Measurements from ENCODE around the gene PJVK. TPM values are rescaled to one million over a fixed set of nuclear protein-coding genes. Genes with fewer than 3 reads are reported as not detected.

Gene PJVK
- polyA plus RNA-seq, 1 donor from 2014 or later = 5.5 TPM

DNA sequence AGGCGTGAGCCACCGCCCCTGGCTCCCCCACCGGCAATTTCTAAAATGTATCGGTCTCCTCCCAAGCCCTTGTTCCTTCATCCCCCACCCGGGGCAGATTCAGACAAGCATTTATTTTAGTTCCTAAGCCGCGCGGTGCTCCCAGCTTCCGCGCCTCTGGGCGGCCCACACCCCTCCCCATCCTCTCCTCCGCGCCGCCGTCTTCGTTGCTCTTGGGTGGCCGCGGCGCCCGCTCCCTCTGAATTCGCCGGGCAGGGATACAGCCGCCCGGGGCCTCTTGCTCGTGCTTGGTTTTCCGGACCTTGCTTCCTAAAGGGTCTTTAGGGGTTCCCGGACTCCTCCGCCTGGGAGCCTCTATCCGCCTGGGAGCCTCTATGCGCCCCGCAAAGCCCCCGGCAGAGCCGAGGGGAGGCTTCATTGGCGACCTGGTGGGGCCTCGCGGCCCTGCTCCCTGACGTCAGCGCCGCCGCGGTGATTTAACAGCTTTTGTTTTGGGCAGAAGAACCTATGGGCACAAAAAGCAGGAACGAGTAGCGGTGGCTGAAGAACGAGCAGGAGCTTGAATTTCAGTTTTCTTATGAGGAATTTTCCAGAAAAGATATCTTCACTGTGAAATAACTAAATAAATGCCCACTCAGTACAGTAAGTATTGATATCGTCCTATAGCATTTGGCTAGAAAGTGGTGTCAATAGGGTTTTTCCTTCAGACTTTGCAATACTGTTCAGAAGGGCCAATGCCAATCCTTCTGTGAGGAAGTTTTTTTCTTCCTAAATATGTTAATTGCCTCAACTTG is 37.5 kb upstream of the PJVK start:
- H3K9me3 ChIP-seq (ENCODE audit: low read length) = no peaks in the 10 kb centered on the region
- no peaks in the 10 kb centered on the region for H3K79me2 ChIP-seq (replicated peaks; ENCODE audit: insufficient read depth, low read length)
- no peaks in the 10 kb centered on the region for H3K27me3 ChIP-seq (ENCODE audit: insufficient read depth, low read depth, low read length)
- H3K36me3 ChIP-seq (ENCODE audit: insufficient read depth, low read length) = no peaks in the 10 kb centered on the region
- H2AFZ ChIP-seq (ENCODE audit: low read depth, low read length) = peak overlapping the region; percentile 66
- H3F3A ChIP-seq (ENCODE audit: insufficient read depth, low read length, poor library complexity, severe bottlenecking) = no peaks in the 10 kb centered on the region
- peak overlapping the region; percentile 67 for H3K4me3 ChIP-seq (ENCODE audit: low read length)
- H3K9me2 ChIP-seq (ENCODE audit: insufficient read depth, low read length) = no peaks in the 10 kb centered on the region
- peak overlapping the region; percentile 51 for H3K27ac ChIP-seq (ENCODE audit: low read length)
- TF ChIP-seq EZH2 (IDR thresholded peaks at IDR 0.05; ENCODE audit: borderline replicate concordance, insufficient read depth, low read length, poor library complexity, severe bottlenecking) (no peak), MXI1 (conservative IDR thresholded peaks at IDR 0.05; ENCODE audit: poor library complexity, severe bottlenecking) (peak; percentile 40), CTCF (IDR thresholded peaks at IDR 0.05; ENCODE audit: poor library complexity, severe bottlenecking) (no peak), EP300 (conservative IDR thresholded peaks at IDR 0.05; ENCODE audit: poor library complexity, severe bottlenecking) (peak; percentile 28), SMC3 (conservative IDR thresholded peaks at IDR 0.05; ENCODE audit: poor library complexity) (peak; percentile 22), POLR2AphosphoS5 (IDR thresholded peaks at IDR 0.05) (peak; percentile 40), TAF1 (IDR thresholded peaks at IDR 0.05; ENCODE audit: low read depth) (no peak), RAD21 (conservative IDR thresholded peaks at IDR 0.05) (no peak)
- TF ChIP-seq, protein P1, sequence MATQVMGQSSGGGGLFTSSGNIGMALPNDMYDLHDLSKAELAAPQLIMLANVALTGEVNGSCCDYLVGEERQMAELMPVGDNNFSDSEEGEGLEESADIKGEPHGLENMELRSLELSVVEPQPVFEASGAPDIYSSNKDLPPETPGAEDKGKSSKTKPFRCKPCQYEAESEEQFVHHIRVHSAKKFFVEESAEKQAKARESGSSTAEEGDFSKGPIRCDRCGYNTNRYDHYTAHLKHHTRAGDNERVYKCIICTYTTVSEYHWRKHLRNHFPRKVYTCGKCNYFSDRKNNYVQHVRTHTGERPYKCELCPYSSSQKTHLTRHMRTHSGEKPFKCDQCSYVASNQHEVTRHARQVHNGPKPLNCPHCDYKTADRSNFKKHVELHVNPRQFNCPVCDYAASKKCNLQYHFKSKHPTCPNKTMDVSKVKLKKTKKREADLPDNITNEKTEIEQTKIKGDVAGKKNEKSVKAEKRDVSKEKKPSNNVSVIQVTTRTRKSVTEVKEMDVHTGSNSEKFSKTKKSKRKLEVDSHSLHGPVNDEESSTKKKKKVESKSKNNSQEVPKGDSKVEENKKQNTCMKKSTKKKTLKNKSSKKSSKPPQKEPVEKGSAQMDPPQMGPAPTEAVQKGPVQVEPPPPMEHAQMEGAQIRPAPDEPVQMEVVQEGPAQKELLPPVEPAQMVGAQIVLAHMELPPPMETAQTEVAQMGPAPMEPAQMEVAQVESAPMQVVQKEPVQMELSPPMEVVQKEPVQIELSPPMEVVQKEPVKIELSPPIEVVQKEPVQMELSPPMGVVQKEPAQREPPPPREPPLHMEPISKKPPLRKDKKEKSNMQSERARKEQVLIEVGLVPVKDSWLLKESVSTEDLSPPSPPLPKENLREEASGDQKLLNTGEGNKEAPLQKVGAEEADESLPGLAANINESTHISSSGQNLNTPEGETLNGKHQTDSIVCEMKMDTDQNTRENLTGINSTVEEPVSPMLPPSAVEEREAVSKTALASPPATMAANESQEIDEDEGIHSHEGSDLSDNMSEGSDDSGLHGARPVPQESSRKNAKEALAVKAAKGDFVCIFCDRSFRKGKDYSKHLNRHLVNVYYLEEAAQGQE (IDR thresholded peaks at IDR 0.05; ENCODE audit: borderline replicate concordance) = peak; percentile 35
- H3K4me2 ChIP-seq (ENCODE audit: low read length) = peak overlapping the region; percentile 75
- peak overlapping the region; percentile 72 for H3K9ac ChIP-seq (ENCODE audit: low read length)
- H4K20me1 ChIP-seq (ENCODE audit: insufficient read depth) = no peaks in the 10 kb centered on the region

- peak; percentile 92 for TF ChIP-seq CTCF (IDR thresholded peaks at IDR 0.05; ENCODE audit: poor library complexity, severe bottlenecking)
- peak; percentile 85 for TF ChIP-seq SMC3 (conservative IDR thresholded peaks at IDR 0.05; ENCODE audit: poor library complexity)
- TF ChIP-seq POLR2AphosphoS5 (IDR thresholded peaks at IDR 0.05) = peak; percentile 31
- TF ChIP-seq MXI1 (conservative IDR thresholded peaks at IDR 0.05; ENCODE audit: poor library complexity, severe bottlenecking) = no peak
- TF ChIP-seq RAD21 (conservative IDR thresholded peaks at IDR 0.05) = peak; percentile 82
- peak; percentile 40 for TF ChIP-seq TAF1 (IDR thresholded peaks at IDR 0.05; ENCODE audit: low read depth)
- TF ChIP-seq EP300 (conservative IDR thresholded peaks at IDR 0.05; ENCODE audit: poor library complexity, severe bottlenecking) = no peak
- TF ChIP-seq, protein P1 (IDR thresholded peaks at IDR 0.05; ENCODE audit: borderline replicate concordance) = no peak
- TF ChIP-seq EZH2 (IDR thresholded peaks at IDR 0.05; ENCODE audit: borderline replicate concordance, insufficient read depth, low read length, poor library complexity, severe bottlenecking) = no peak
Measured at GRCh38 chr2:178414266-178415247, 36.6 kb upstream of the PJVK start.

More at GRCh38 chr2:178414266-178415247, 36.6 kb upstream of the PJVK start:
- peak overlapping the region; percentile 72 for H3K9ac ChIP-seq (ENCODE audit: low read length)
- peak overlapping the region; percentile 67 for H3K4me3 ChIP-seq (ENCODE audit: low read length)
- no peaks in the 10 kb centered on the region for H3K9me3 ChIP-seq (ENCODE audit: low read length)
- H3K36me3 ChIP-seq (ENCODE audit: insufficient read depth, low read length) = no peaks in the 10 kb centered on the region
- no peak overlapping the region for H2AFZ ChIP-seq (ENCODE audit: low read depth, low read length)
- no peaks in the 10 kb centered on the region for H3K79me2 ChIP-seq (replicated peaks; ENCODE audit: insufficient read depth, low read length)
- H3K9me2 ChIP-seq (ENCODE audit: insufficient read depth, low read length) = no peaks in the 10 kb centered on the region
- peak overlapping the region; percentile 75 for H3K4me2 ChIP-seq (ENCODE audit: low read length)
- peak overlapping the region; percentile 51 for H3K27ac ChIP-seq (ENCODE audit: low read length)
- H4K20me1 ChIP-seq (ENCODE audit: insufficient read depth) = no peaks in the 10 kb centered on the region
- no peaks in the 10 kb centered on the region for H3F3A ChIP-seq (ENCODE audit: insufficient read depth, low read length, poor library complexity, severe bottlenecking)
- H3K27me3 ChIP-seq (ENCODE audit: insufficient read depth, low read depth, low read length) = no peaks in the 10 kb centered on the region

All from neural cell (in vitro differentiated cells).